H1 (cell line): Measurements from ENCODE around the gene KRT72.

Source experiments
- ASH2L ChIP-seq: fragments of 200-600, 300-600 bp; sonication (generic); IDR thresholded peaks from one replicate; pipeline ENCODE4 v1.7.1; 2017; ENCODE audit warnings: low read length
- EZH2 ChIP-seq: fragments of 200-600 bp; sonication (generic); IDR thresholded peaks from 2 replicates; pipeline ENCODE4 v1.7.1; 2012; ENCODE audit warnings: low read depth, mild to moderate bottlenecking, moderate library complexity, low read length, inconsistent platforms; ENCODE audit not compliant: severe bottlenecking
- GABPA ChIP-seq: IDR thresholded peaks from 2 replicates; pipeline ENCODE4 v1.6.1; 2011; ENCODE audit warnings: mild to moderate bottlenecking, low read length, moderate library complexity, borderline replicate concordance; ENCODE audit not compliant: insufficient read depth
- HDAC6 ChIP-seq: IDR thresholded peaks from one replicate; pipeline ENCODE4 v1.7.1; 2012; ENCODE audit warnings: low read depth, mild to moderate bottlenecking, inconsistent platforms, low read length, moderate library complexity
- JUND ChIP-seq: IDR thresholded peaks from 2 replicates; pipeline ENCODE4 v1.6.1; 2011; ENCODE audit warnings: mild to moderate bottlenecking, improper control_type of control experiment, low read length
- NANOG ChIP-seq: IDR thresholded peaks from 2 replicates; pipeline ENCODE4 v1.6.1; 2011; ENCODE audit warnings: low read length, low read depth, mild to moderate bottlenecking, inconsistent platforms; ENCODE audit not compliant: insufficient read depth, poor library complexity, severe bottlenecking
- POLR2A ChIP-seq, 2 experiments: IDR thresholded peaks; 1 replicate in 1 of 2; 2 replicates in 1 of 2; pipeline ENCODE4 v1.6.1; 2011; ENCODE audit warnings: low read depth in 2 of 2, low read length in 2 of 2, mild to moderate bottlenecking in 2 of 2; ENCODE audit errors: control extremely low read depth in 1 of 2
- RNF2 ChIP-seq: fragments of 200-900, 300-1000 bp; sonication (generic); IDR thresholded peaks from 2 replicates; pipeline ENCODE4 v1.7.1; 2016; ENCODE audit warnings: borderline replicate concordance, low read depth, mild to moderate bottlenecking, antibody characterized with exemption, low read length; ENCODE audit not compliant: poor library complexity, severe bottlenecking; ENCODE audit errors: missing control alignments
- SUZ12 ChIP-seq: fragments of 200-600 bp; sonication (generic); IDR thresholded peaks from 2 replicates; pipeline ENCODE4 v1.6.1; 2012; ENCODE audit warnings: mild to moderate bottlenecking, inconsistent platforms, low read length, moderate library complexity, mixed read lengths
- TF ChIP-seq, protein P1 (sequence below): IDR thresholded peaks from 2 replicates; pipeline ENCODE4 v1.6.1; 2011; ENCODE audit warnings: low read length, improper control_type of control experiment
- TF ChIP-seq, protein P2 (sequence below), 3 experiments: IDR thresholded peaks; 1 replicate in 2 of 3; 2 replicates in 1 of 3; pipeline versions ENCODE4 v1.5.1 to v1.6.1; 2011; ENCODE audit warnings: low read length in 3 of 3, mild to moderate bottlenecking in 3 of 3, inconsistent platforms in 2 of 3, low read depth in 1 of 3, moderate library complexity in 1 of 3; ENCODE audit not compliant: insufficient read depth in 1 of 3; ENCODE audit errors: control extremely low read depth in 1 of 3
- TF ChIP-seq, protein P3 (sequence below): IDR thresholded peaks from 2 replicates; pipeline ENCODE4 v1.6.1; 2012; ENCODE audit warnings: low read length, inconsistent platforms

DNA sequence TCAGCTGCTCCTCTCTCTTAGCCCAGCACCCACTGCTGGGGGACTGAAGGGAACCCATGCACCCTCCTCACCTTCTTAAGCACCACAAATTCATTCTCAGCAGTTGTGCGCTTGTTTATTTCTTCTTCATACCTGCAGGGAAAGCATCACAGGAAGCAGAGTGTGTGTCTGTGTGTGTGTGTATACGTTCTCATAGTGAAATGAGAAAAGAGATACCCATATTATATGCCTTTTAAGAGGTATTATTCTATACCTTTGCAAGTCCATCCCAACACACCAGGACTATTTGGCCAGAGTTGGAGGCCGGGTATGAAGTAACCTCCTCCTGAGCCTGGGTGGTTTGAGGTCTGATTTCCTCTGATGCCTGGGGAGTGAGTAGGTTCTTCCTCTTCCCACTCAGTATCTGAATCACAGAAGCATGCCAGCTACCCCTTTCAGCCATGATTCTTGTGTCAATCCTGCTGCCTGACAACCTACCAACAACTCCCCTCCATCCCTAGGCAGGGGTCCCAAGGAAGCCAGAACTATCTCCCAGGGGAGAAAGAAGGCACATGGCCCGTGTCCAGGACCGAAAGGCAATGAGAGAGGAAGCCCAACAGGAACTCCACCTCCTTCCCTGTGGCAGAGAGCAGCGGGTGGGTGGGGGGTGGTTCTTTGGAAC, 14.1 kb upstream of the KRT72 start:
- no peak for TF ChIP-seq SUZ12
- TF ChIP-seq, protein P1, sequence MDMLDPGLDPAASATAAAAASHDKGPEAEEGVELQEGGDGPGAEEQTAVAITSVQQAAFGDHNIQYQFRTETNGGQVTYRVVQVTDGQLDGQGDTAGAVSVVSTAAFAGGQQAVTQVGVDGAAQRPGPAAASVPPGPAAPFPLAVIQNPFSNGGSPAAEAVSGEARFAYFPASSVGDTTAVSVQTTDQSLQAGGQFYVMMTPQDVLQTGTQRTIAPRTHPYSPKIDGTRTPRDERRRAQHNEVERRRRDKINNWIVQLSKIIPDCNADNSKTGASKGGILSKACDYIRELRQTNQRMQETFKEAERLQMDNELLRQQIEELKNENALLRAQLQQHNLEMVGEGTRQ, result no peak
- no peak for TF ChIP-seq ASH2L
- no peak for TF ChIP-seq HDAC6
- TF ChIP-seq POLR2A (IDR thresholded peaks at IDR 0.05; ENCODE audit: control extremely low read depth in 1 of 2, low read depth in 2 of 2, low read length in 2 of 2), result no peak
- TF ChIP-seq RNF2, result no peak
- TF ChIP-seq, protein P2, sequence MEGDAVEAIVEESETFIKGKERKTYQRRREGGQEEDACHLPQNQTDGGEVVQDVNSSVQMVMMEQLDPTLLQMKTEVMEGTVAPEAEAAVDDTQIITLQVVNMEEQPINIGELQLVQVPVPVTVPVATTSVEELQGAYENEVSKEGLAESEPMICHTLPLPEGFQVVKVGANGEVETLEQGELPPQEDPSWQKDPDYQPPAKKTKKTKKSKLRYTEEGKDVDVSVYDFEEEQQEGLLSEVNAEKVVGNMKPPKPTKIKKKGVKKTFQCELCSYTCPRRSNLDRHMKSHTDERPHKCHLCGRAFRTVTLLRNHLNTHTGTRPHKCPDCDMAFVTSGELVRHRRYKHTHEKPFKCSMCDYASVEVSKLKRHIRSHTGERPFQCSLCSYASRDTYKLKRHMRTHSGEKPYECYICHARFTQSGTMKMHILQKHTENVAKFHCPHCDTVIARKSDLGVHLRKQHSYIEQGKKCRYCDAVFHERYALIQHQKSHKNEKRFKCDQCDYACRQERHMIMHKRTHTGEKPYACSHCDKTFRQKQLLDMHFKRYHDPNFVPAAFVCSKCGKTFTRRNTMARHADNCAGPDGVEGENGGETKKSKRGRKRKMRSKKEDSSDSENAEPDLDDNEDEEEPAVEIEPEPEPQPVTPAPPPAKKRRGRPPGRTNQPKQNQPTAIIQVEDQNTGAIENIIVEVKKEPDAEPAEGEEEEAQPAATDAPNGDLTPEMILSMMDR (IDR thresholded peaks at IDR 0.05; ENCODE audit: control extremely low read depth in 1 of 3, insufficient read depth in 1 of 3, low read depth in 1 of 3, low read length in 3 of 3), result no peak
- TF ChIP-seq JUND, result no peak
- TF ChIP-seq NANOG, result no peak
- TF ChIP-seq GABPA, result no peak
- TF ChIP-seq, protein P3, sequence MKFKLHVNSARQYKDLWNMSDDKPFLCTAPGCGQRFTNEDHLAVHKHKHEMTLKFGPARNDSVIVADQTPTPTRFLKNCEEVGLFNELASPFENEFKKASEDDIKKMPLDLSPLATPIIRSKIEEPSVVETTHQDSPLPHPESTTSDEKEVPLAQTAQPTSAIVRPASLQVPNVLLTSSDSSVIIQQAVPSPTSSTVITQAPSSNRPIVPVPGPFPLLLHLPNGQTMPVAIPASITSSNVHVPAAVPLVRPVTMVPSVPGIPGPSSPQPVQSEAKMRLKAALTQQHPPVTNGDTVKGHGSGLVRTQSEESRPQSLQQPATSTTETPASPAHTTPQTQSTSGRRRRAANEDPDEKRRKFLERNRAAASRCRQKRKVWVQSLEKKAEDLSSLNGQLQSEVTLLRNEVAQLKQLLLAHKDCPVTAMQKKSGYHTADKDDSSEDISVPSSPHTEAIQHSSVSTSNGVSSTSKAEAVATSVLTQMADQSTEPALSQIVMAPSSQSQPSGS, result no peak
- no peak for TF ChIP-seq EZH2
